ENCODE measurements around the gene CEBPA.

DNA sequence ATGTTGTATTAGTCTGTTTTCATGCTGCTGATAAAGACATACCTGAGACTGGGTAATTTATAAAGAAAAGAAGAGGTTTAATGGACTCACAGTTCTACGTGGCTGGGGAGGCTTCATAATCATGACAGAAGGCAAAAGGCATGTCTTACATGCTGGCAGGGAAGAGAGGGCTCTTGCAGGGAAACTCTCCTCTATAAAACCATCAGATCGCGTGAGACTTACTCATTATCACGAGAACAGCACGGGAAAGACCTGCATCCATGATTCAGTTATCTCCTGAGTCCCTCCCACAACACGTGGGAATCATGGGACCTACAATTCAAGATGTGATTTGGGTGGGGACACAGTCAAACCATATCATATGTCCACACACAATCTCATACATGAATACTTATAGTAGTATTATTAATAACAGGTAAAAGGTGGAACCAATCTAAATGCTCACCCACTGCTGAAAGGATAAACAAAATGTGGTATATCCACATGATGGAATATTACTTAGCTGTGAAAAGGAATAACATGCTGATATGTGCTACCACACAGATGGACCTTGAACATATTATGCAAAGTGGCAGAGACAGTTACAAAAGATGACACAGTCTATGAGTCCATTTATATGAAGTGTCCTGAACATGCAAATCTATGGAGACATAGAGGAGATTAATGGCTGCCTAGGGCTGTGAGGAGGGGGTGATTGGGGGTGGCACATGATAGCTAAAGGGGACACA is 20.9 kb upstream of the CEBPA start:
- TF ChIP-seq, protein P1, sequence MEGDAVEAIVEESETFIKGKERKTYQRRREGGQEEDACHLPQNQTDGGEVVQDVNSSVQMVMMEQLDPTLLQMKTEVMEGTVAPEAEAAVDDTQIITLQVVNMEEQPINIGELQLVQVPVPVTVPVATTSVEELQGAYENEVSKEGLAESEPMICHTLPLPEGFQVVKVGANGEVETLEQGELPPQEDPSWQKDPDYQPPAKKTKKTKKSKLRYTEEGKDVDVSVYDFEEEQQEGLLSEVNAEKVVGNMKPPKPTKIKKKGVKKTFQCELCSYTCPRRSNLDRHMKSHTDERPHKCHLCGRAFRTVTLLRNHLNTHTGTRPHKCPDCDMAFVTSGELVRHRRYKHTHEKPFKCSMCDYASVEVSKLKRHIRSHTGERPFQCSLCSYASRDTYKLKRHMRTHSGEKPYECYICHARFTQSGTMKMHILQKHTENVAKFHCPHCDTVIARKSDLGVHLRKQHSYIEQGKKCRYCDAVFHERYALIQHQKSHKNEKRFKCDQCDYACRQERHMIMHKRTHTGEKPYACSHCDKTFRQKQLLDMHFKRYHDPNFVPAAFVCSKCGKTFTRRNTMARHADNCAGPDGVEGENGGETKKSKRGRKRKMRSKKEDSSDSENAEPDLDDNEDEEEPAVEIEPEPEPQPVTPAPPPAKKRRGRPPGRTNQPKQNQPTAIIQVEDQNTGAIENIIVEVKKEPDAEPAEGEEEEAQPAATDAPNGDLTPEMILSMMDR (IDR thresholded peaks at IDR 0.05) = no peak
- TF ChIP-seq POLR2A (IDR thresholded peaks at IDR 0.05) = no peak
